H1 (cell line): ENCODE results near the gene KLHDC4. TPM values are rescaled to one million over a fixed set of nuclear protein-coding genes. Genes with fewer than 3 reads are reported as not detected.

ENCODE experiments used
- CBX5 ChIP-seq: fragments of 300-800, 300-1000 bp; sonication (generic); IDR thresholded peaks from 2 replicates; pipeline ENCODE4 v1.7.1; 2016; ENCODE audit warnings: antibody characterized with exemption, low read length, low read depth
- CBX8 ChIP-seq: fragments of 300-800, 300-1000 bp; sonication (generic); IDR thresholded peaks from 2 replicates; pipeline ENCODE4 v1.7.1; 2016; ENCODE audit warnings: low read depth, low read length, borderline replicate concordance
- CHD7 ChIP-seq: fragments of 300-600 bp; sonication (generic); IDR thresholded peaks from 2 replicates; pipeline ENCODE4 v1.7.1; 2012; ENCODE audit warnings: low read length, moderate library complexity, mild to moderate bottlenecking, inconsistent platforms; ENCODE audit not compliant: insufficient replicate concordance
- TAF1 ChIP-seq: IDR thresholded peaks from 2 replicates; pipeline ENCODE4 v1.6.1; 2011; ENCODE audit warnings: mild to moderate bottlenecking, low read depth, low read length
- USF2 ChIP-seq: IDR thresholded peaks from 2 replicates; pipeline ENCODE4 v1.6.1; 2011; ENCODE audit warnings: low read length, improper control_type of control experiment
- polyA plus RNA-seq, 7 experiments: library from polyadenylated mRNA; depleted of rRNA in 3 of 7; stranded (reverse) in 5 of 7; unstranded in 2 of 7; fragments of >200 nt in 5 of 7; fragments of 200-250 nt in 2 of 7; gene quantifications; 1 replicate in 5 of 7; 2 replicates in 1 of 7; 4 replicates in 1 of 7; pipeline versions ENCODE4 v1.2.1 to v1.2.3, GENCODE V29; 2011 to 2013; ENCODE audit warnings: missing spikeins in 2 of 7, mixed read lengths in 2 of 7
- total RNA-seq: library from RNA; stranded (reverse); fragmentation: NEBNext Ultra II Directional; extraction: Animal tissue kit (Norgen Biotek cat#: 25700); gene quantifications from 2 replicates; pipeline ENCODE4 v1.2.1, GENCODE V29; 2021

The KLHDC4 gene
- total and polyA plus RNA-seq, 2 of the 8 experiments (the other 6 are each of a cell fraction or from before 2014, with no cell fraction given): 23.7 to 63.9 TPM

- TF ChIP-seq CHD7: no peak
- TF ChIP-seq TAF1: no peak
- TF ChIP-seq CBX8: no peak
- no peak for TF ChIP-seq CBX5
- no peak for TF ChIP-seq USF2
Observed at GRCh38 chr16:87685766-87686165, 80.0 kb downstream of the KLHDC4 start (continued).
